Measurements from ENCODE around the gene ZFPL1. TPM values are rescaled to one million over a fixed set of nuclear protein-coding genes. Genes with fewer than 3 reads are reported as not detected.

The ZFPL1 gene
- total and polyA plus RNA-seq, 9 of the 15 experiments (the other 6 are each of a cell fraction or from before 2014, with no cell fraction given) = 3.7 to 37.5 (median 22.7) TPM

DNA sequence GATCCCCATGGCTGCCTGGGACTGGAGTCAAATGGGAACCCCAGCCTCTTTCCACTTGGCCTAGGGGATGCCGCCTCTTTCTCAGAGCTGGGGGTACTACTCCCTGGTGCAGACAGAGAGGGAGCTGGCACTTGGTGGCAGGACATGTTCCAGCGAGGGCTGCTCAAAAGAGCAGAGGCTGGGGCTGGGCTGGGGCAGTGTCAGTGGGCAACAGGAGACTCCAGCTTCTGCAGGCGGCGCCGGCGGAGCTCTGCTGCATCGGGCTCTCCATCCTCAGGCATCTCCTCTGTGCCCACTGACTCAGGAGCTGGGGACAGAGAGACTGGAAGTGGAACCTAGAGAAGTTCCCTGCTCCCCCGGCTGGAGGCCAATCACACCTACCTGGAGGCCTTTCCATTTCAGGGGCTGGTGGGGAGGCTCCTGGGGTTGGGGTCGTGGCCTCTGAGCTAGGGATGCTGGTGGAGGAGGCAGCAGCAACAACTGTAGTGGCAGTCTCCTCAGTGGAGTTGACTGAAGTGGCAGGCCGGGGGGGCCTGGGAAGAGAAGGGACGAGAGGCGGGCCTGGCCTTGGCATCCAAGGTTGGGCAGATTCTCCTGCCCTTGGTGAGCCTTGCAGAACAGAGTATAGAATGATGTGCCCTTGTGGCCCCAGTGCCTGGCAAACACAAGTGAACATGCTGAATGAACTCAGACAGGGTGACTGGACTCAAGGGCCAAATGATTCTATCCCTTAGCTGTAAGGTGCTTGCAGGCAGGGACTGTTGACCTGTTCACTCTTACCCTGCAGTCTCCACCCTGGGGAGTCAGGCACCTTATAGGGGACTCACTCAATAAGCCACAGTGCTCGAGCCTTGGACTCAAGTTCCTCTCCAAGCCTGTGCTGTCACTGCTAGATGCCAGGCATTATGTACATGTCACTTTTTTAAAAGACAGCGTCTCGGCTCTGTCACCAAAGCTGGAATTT is 44.4 kb downstream of the ZFPL1 start (continued):
- TF ChIP-seq, protein P1, sequence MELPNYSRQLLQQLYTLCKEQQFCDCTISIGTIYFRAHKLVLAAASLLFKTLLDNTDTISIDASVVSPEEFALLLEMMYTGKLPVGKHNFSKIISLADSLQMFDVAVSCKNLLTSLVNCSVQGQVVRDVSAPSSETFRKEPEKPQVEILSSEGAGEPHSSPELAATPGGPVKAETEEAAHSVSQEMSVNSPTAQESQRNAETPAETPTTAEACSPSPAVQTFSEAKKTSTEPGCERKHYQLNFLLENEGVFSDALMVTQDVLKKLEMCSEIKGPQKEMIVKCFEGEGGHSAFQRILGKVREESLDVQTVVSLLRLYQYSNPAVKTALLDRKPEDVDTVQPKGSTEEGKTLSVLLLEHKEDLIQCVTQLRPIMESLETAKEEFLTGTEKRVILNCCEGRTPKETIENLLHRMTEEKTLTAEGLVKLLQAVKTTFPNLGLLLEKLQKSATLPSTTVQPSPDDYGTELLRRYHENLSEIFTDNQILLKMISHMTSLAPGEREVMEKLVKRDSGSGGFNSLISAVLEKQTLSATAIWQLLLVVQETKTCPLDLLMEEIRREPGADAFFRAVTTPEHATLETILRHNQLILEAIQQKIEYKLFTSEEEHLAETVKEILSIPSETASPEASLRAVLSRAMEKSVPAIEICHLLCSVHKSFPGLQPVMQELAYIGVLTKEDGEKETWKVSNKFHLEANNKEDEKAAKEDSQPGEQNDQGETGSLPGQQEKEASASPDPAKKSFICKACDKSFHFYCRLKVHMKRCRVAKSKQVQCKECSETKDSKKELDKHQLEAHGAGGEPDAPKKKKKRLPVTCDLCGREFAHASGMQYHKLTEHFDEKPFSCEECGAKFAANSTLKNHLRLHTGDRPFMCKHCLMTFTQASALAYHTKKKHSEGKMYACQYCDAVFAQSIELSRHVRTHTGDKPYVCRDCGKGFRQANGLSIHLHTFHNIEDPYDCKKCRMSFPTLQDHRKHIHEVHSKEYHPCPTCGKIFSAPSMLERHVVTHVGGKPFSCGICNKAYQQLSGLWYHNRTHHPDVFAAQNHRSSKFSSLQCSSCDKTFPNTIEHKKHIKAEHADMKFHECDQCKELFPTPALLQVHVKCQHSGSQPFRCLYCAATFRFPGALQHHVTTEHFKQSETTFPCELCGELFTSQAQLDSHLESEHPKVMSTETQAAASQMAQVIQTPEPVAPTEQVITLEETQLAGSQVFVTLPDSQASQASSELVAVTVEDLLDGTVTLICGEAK (IDR thresholded peaks at IDR 0.05) = no peak
- TF ChIP-seq, protein P1 (CRISPR knock-in tag; IDR thresholded peaks at IDR 0.05) = no peak
- TF ChIP-seq SUPT5H (IDR thresholded peaks at IDR 0.05) (peak; percentile 39; the same call in 1 of the 2 replicates), POLR2A (conservative IDR thresholded peaks at IDR 0.05) (peak; percentile 34; the same call in 1 of the 2 replicates), FOXJ3 (CRISPR knock-in tag; IDR thresholded peaks at IDR 0.05) (no peak), NCOA6 (IDR thresholded peaks at IDR 0.05) (no peak), FOXK1 (CRISPR knock-in tag; IDR thresholded peaks at IDR 0.05; ENCODE audit: borderline replicate concordance) (no peak), POLR3G (IDR thresholded peaks at IDR 0.05; ENCODE audit: extremely low read depth, insufficient read length, insufficient replicate concordance) (no peak), NR1H2 (CRISPR knock-in tag; IDR thresholded peaks at IDR 0.05) (no peak), POLR2AphosphoS2 (IDR thresholded peaks at IDR 0.05; ENCODE audit: low read length) (0 out of 2 replicates have a peak, but pooled peaks have one; percentile 9)
- TF ChIP-seq, protein P2, sequence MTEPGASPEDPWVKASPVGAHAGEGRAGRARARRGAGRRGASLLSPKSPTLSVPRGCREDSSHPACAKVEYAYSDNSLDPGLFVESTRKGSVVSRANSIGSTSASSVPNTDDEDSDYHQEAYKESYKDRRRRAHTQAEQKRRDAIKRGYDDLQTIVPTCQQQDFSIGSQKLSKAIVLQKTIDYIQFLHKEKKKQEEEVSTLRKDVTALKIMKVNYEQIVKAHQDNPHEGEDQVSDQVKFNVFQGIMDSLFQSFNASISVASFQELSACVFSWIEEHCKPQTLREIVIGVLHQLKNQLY (CRISPR knock-in tag; conservative IDR thresholded peaks at IDR 0.05) = no peak

All from K562 (cell line).